HL-60 (cell line): ENCODE data around the gene FANCC.

Source experiments
- CTCF ChIP-seq: IDR thresholded peaks from one replicate; pipeline ENCODE4 v1.5.1; 2011; ENCODE audit warnings: low read length, control low read depth, inconsistent platforms; ENCODE audit not compliant: insufficient read depth
- GABPA ChIP-seq: IDR thresholded peaks from 2 replicates; pipeline ENCODE4 v1.6.1; 2012; ENCODE audit warnings: low read depth
- POLR2AphosphoS5 ChIP-seq: IDR thresholded peaks from 2 replicates; pipeline ENCODE4 v1.6.1; 2012; ENCODE audit warnings: low read depth
- REST ChIP-seq: IDR thresholded peaks from 2 replicates; pipeline ENCODE4 v1.6.1; 2012; ENCODE audit warnings: low read depth; ENCODE audit not compliant: insufficient replicate concordance
- SPI1 ChIP-seq: IDR thresholded peaks from 2 replicates; pipeline ENCODE4 v1.6.1; 2012; ENCODE audit warnings: low read depth, mild to moderate bottlenecking, borderline replicate concordance

- no peak for TF ChIP-seq CTCF
- TF ChIP-seq POLR2AphosphoS5: no peak
- TF ChIP-seq GABPA: no peak
- no peak for TF ChIP-seq REST
- no peak for TF ChIP-seq SPI1
Measured at GRCh38 chr9:95102001-95102433, 215.5 kb downstream of the FANCC start.
